ENCODE results near the gene TCEAL7. TPM values are rescaled to one million over a fixed set of nuclear protein-coding genes. Genes with fewer than 3 reads are reported as not detected.

The TCEAL7 gene
- total RNA-seq, 2 experiments from 2014 or later: not detected

DNA sequence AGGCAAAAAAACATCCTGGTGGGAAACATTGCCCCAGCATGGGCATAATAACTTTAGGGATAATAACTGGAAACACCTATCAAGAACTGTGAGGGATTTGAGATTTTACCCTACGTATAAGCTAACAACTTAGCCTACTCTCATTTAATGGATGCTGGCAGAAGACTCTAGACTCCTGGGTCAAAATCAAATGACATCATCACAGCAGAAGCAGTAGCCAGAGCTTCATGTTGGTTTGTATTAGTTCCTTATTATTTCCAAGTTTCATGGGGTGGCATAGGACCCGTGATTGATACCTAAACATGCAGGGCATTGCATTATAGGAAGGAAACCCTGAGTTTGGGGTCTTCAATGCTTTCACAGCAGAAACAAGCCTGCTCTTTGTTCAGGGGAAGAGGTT, 30.9 kb downstream of the TCEAL7 start:
- Mint-ChIP-seq H3K4me3 (no peak overlapping the region), H3K27me3 (peaks cover 10% of the 10 kb centered on the region), H3K27ac (no peak overlapping the region), H3K36me3 (ENCODE audit: low read depth) (no peaks in the 10 kb centered on the region), H3K9me3 (no peaks in the 10 kb centered on the region), H3K4me1 (ENCODE audit: low read depth) (peaks cover 18% of the 10 kb centered on the region)
- Histone ChIP-seq H3K36me3 (ENCODE audit: insufficient read depth, low read length) (no peaks in the 10 kb centered on the region), H3K9me3 (ENCODE audit: control insufficient read depth in 1 of 2, insufficient read depth in 1 of 2, low read length in 2 of 2) (no peaks in the 10 kb centered on the region), H3K27me3 (ENCODE audit: control insufficient read depth in 1 of 2, insufficient read depth in 2 of 2, low read length in 2 of 2) (no peaks in the 10 kb centered on the region), H3K4me1 (ENCODE audit: insufficient read depth, low read length) (peaks cover 11% of the 10 kb centered on the region), H3K4me3 (ENCODE audit: low read length) (no peak overlapping the region), H3K27ac (ENCODE audit: low read depth in 1 of 2, low read length in 2 of 2) (no peak overlapping the region)
- POLR2A ChIA-PET: no interaction called here
- CTCF ChIA-PET: interaction anchor here (1.3 kb wide), 1 partner anchor 17 kb away, joined by 3 read pairs; no protein-coding TSS in a partner anchor
- ATAC-seq (ENCODE audit: poor library complexity): no peak
- no peak for DNase-seq
- intact Hi-C loops (cut with DNase I, micrococcal nuclease): no loop called here
- TF ChIP-seq, protein P1, sequence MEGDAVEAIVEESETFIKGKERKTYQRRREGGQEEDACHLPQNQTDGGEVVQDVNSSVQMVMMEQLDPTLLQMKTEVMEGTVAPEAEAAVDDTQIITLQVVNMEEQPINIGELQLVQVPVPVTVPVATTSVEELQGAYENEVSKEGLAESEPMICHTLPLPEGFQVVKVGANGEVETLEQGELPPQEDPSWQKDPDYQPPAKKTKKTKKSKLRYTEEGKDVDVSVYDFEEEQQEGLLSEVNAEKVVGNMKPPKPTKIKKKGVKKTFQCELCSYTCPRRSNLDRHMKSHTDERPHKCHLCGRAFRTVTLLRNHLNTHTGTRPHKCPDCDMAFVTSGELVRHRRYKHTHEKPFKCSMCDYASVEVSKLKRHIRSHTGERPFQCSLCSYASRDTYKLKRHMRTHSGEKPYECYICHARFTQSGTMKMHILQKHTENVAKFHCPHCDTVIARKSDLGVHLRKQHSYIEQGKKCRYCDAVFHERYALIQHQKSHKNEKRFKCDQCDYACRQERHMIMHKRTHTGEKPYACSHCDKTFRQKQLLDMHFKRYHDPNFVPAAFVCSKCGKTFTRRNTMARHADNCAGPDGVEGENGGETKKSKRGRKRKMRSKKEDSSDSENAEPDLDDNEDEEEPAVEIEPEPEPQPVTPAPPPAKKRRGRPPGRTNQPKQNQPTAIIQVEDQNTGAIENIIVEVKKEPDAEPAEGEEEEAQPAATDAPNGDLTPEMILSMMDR (IDR thresholded peaks at IDR 0.05): no peak

DNA sequence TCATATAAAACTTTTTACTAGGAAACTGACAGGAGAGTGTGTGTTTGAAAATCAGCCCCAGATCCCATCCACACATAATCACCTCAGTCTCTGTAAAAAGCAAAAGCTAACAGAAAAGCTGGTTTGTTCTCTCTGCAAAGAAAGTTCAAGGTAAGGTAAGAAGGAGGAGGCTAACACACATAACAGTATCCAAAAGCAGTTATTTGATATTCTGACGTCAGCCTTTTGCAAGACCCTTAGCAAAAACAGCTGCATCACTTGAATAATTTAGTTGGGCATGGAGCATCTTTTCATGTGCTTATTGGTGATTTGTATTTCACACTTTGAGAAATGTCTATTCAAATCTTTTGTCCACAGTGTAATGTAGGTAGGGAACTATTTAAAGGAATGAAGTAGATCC, 31.8 kb downstream of the TCEAL7 start:
- Histone ChIP-seq H3K4me1 (ENCODE audit: insufficient read depth, low read length) (peaks cover 5% of the 10 kb centered on the region), H3K27me3 (ENCODE audit: control insufficient read depth in 1 of 2, insufficient read depth in 2 of 2, low read length in 2 of 2) (no peaks in the 10 kb centered on the region), H3K36me3 (ENCODE audit: insufficient read depth, low read length) (no peaks in the 10 kb centered on the region), H3K27ac (ENCODE audit: low read depth in 1 of 2, low read length in 2 of 2) (no peak overlapping the region), H3K4me3 (ENCODE audit: low read length) (no peak overlapping the region), H3K9me3 (ENCODE audit: control insufficient read depth in 1 of 2, insufficient read depth in 1 of 2, low read length in 2 of 2) (no peaks in the 10 kb centered on the region)
- DNase-seq (no peak), ATAC-seq (ENCODE audit: poor library complexity) (no peak)
- Mint-ChIP-seq H3K27ac (no peak overlapping the region), H3K4me1 (ENCODE audit: low read depth) (peaks cover 11% of the 10 kb centered on the region), H3K36me3 (ENCODE audit: low read depth) (no peaks in the 10 kb centered on the region), H3K4me3 (no peak overlapping the region), H3K9me3 (no peaks in the 10 kb centered on the region), H3K27me3 (peaks cover 4% of the 10 kb centered on the region)
- POLR2A ChIA-PET: no interaction called here
- TF ChIP-seq, protein P1 (IDR thresholded peaks at IDR 0.05): no peak
- CTCF ChIA-PET: interaction anchor here (1.3 kb wide), 1 partner anchor 18 kb away, joined by 3 read pairs; no protein-coding TSS in a partner anchor
- intact Hi-C loops (cut with DNase I, micrococcal nuclease): no loop called here

DNA sequence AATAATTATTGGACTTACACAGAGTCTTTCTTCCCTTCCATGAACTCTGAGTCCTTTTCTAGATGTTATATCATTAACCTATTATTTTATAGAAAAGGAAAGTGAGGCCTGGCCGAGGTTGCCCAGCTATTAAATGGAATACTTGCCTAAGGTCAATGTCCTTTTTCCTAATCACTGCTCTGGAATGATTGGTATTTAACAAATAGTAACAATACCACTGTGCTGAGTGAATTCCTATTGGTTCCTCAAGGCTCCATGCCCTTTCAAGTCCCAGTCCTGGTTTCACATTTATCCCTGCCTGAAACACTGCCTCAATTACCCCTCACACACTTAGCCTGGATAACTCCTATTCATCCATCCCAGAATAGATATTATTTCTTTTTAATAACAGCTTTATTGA, 32.4 kb downstream of the TCEAL7 start:
- POLR2A ChIA-PET: no interaction called here
- H3K36me3 Mint-ChIP-seq (ENCODE audit: low read depth): no peaks in the 10 kb centered on the region
- TF ChIP-seq, protein P1 (IDR thresholded peaks at IDR 0.05): no peak
- H3K27me3 ChIP-seq (ENCODE audit: control insufficient read depth in 1 of 2, insufficient read depth in 2 of 2, low read length in 2 of 2): no peaks in the 10 kb centered on the region
- ATAC-seq (ENCODE audit: poor library complexity): no peak
- no peak overlapping the region for H3K27ac Mint-ChIP-seq
- CTCF ChIA-PET: no interaction called here
- peaks cover 4% of the 10 kb centered on the region for H3K27me3 Mint-ChIP-seq
- H3K4me1 Mint-ChIP-seq (ENCODE audit: low read depth): peaks cover 5% of the 10 kb centered on the region
- H3K9me3 Mint-ChIP-seq: no peaks in the 10 kb centered on the region
- DNase-seq: no peak
- no peak overlapping the region for H3K4me3 ChIP-seq (ENCODE audit: low read length)
- no peaks in the 10 kb centered on the region for H3K9me3 ChIP-seq (ENCODE audit: control insufficient read depth in 1 of 2, insufficient read depth in 1 of 2, low read length in 2 of 2)
- H3K4me3 Mint-ChIP-seq: no peak overlapping the region
- intact Hi-C loops (cut with DNase I, micrococcal nuclease): no loop called here
- no peaks in the 10 kb centered on the region for H3K4me1 ChIP-seq (ENCODE audit: insufficient read depth, low read length)
- no peaks in the 10 kb centered on the region for H3K36me3 ChIP-seq (ENCODE audit: insufficient read depth, low read length)
- H3K27ac ChIP-seq (ENCODE audit: low read depth in 1 of 2, low read length in 2 of 2): no peak overlapping the region

Measured in CD4-positive, alpha-beta T cell (primary cell).